HEK293T (cell line): ENCODE measurements around the gene LYPD6B.

Source experiments
- ELF4 ChIP-seq: fragments of 450-650 bp; IDR thresholded peaks from 2 replicates; pipeline ENCODE4 v1.6.1; 2017; ENCODE audit warnings: antibody characterized with exemption
- FOXK2 ChIP-seq: fragments of 450-650 bp; IDR thresholded peaks from 2 replicates; pipeline ENCODE4 v1.6.1; 2016; ENCODE audit warnings: mild to moderate bottlenecking
- HDGF ChIP-seq: fragments of 450-650 bp; IDR thresholded peaks from 2 replicates; pipeline ENCODE4 v1.6.1; 2017; ENCODE audit warnings: antibody characterized with exemption, borderline replicate concordance
- L3MBTL2 ChIP-seq: fragments of 450-650 bp; conservative IDR thresholded peaks from 2 replicates; pipeline ENCODE4 v1.6.1; 2016; ENCODE audit warnings: mild to moderate bottlenecking
- PKNOX1 ChIP-seq: fragments of 450-650 bp; IDR thresholded peaks from 2 replicates; pipeline ENCODE4 v1.6.1; 2016
- TARDBP ChIP-seq: fragments of 450-650 bp; IDR thresholded peaks from 2 replicates; pipeline ENCODE4 v1.6.1; 2016

GRCh38 chr2:149104221-149104620 is 65.7 kb downstream of the LYPD6B start:
- TF ChIP-seq ELF4 (no peak), L3MBTL2 (no peak), TARDBP (no peak), PKNOX1 (no peak), HDGF (no peak), FOXK2 (no peak)
